ENCODE data around the gene KCNJ9. TPM values are rescaled to one million over a fixed set of nuclear protein-coding genes. Genes with fewer than 3 reads are reported as not detected.
A peak's percentile ranks its signal among the peaks of the same experiment; 100 is the strongest.

Gene KCNJ9
- total RNA-seq, 1 experiment from 2014 or later, result not detected

GRCh38 chr1:160120797-160121196, 39.5 kb downstream of the KCNJ9 start:
- CTCF ChIA-PET, result no interaction called here
- H3K27me3 Mint-ChIP-seq (ENCODE audit: unreplicated experiment), result peaks cover 46% of the 10 kb centered on the region
- H3K27ac Mint-ChIP-seq (ENCODE audit: unreplicated experiment), result no peak overlapping the region
- no peak overlapping the region for H3K4me3 Mint-ChIP-seq (ENCODE audit: low read depth, unreplicated experiment)
- peaks cover 15% of the 10 kb centered on the region for H3K4me1 Mint-ChIP-seq (ENCODE audit: low read depth, unreplicated experiment)
- no peak for TF ChIP-seq CTCF (IDR thresholded peaks at IDR 0.05; ENCODE audit: unreplicated experiment)
- no peaks in the 10 kb centered on the region for H3K9me3 Mint-ChIP-seq (ENCODE audit: low read depth, unreplicated experiment)
- peaks cover 11% of the 10 kb centered on the region for H3K36me3 Mint-ChIP-seq (ENCODE audit: insufficient read depth, unreplicated experiment)
- intact Hi-C loops (cut with micrococcal nuclease; ENCODE audit: unreplicated experiment), result no loop called here
- no TSS peak for BruUV-seq (replicated peaks)
- DNase-seq, result no peak

- BruUV-seq (replicated peaks), result no TSS peak
- no peaks in the 10 kb centered on the region for H3K9me3 Mint-ChIP-seq (ENCODE audit: low read depth, unreplicated experiment)
- CTCF ChIA-PET, result no interaction called here
- H3K27me3 Mint-ChIP-seq (ENCODE audit: unreplicated experiment), result peaks cover 40% of the 10 kb centered on the region
- peaks cover 15% of the 10 kb centered on the region for H3K4me1 Mint-ChIP-seq (ENCODE audit: low read depth, unreplicated experiment)
- no peak for DNase-seq
- intact Hi-C loops (cut with micrococcal nuclease; ENCODE audit: unreplicated experiment), result no loop called here
- H3K27ac Mint-ChIP-seq (ENCODE audit: unreplicated experiment), result no peak overlapping the region
- H3K36me3 Mint-ChIP-seq (ENCODE audit: insufficient read depth, unreplicated experiment), result peaks cover 11% of the 10 kb centered on the region
- no peak overlapping the region for H3K4me3 Mint-ChIP-seq (ENCODE audit: low read depth, unreplicated experiment)
- TF ChIP-seq CTCF (IDR thresholded peaks at IDR 0.05; ENCODE audit: unreplicated experiment), result no peak
Measured at GRCh38 chr1:160121388-160121787, 40.0 kb downstream of the KCNJ9 start.

GRCh38 chr1:160122978-160123495, 41.7 kb downstream of the KCNJ9 start:
- Mint-ChIP-seq H3K27ac (ENCODE audit: unreplicated experiment) (no peak overlapping the region), H3K27me3 (ENCODE audit: unreplicated experiment) (peaks cover 30% of the 10 kb centered on the region), H3K4me1 (ENCODE audit: low read depth, unreplicated experiment) (peaks cover 15% of the 10 kb centered on the region), H3K4me3 (ENCODE audit: low read depth, unreplicated experiment) (no peak overlapping the region), H3K9me3 (ENCODE audit: low read depth, unreplicated experiment) (no peaks in the 10 kb centered on the region), H3K36me3 (ENCODE audit: insufficient read depth, unreplicated experiment) (peaks cover 11% of the 10 kb centered on the region)
- no peak for TF ChIP-seq CTCF (IDR thresholded peaks at IDR 0.05; ENCODE audit: unreplicated experiment)
- intact Hi-C loops (cut with micrococcal nuclease; ENCODE audit: unreplicated experiment), result no loop called here
- BruUV-seq (replicated peaks), result no TSS peak
- CTCF ChIA-PET, result interaction anchor here (0.7 kb wide), 1 partner anchor 252 kb away, joined by 3 read pairs; no protein-coding TSS in a partner anchor
- DNase-seq, result no peak

GRCh38 chr1:160123726-160124125, 42.4 kb downstream of the KCNJ9 start:
- H3K9me3 Mint-ChIP-seq (ENCODE audit: low read depth, unreplicated experiment), result no peaks in the 10 kb centered on the region
- no peak overlapping the region for H3K4me3 Mint-ChIP-seq (ENCODE audit: low read depth, unreplicated experiment)
- peaks cover 30% of the 10 kb centered on the region for H3K27me3 Mint-ChIP-seq (ENCODE audit: unreplicated experiment)
- no peak for TF ChIP-seq CTCF (IDR thresholded peaks at IDR 0.05; ENCODE audit: unreplicated experiment)
- peaks cover 11% of the 10 kb centered on the region for H3K36me3 Mint-ChIP-seq (ENCODE audit: insufficient read depth, unreplicated experiment)
- H3K27ac Mint-ChIP-seq (ENCODE audit: unreplicated experiment), result peak overlapping the region; percentile 69
- DNase-seq, result no peak
- peaks cover 15% of the 10 kb centered on the region for H3K4me1 Mint-ChIP-seq (ENCODE audit: low read depth, unreplicated experiment)
- intact Hi-C loops (cut with micrococcal nuclease; ENCODE audit: unreplicated experiment), result no loop called here
- CTCF ChIA-PET, result no interaction called here
- no TSS peak for BruUV-seq (replicated peaks)

All from Calu3 (cell line).